Stimulated activated effector memory CD8-positive, alpha-beta T cell treated with anti-CD3 and anti-CD28 coated beads, Interleukin-12 subunit alpha, Interleukin-12 subunit beta, amount 100 ng/mL, for 72 hours (primary cell): ENCODE measurements around the gene CNTNAP1.
"Not testable (repeated sequence)": the region's sequence is repeated elsewhere in the genome, so short reads cannot be mapped to it uniquely, and the experiment has no call there.

Source experiments
- ATAC-seq: fragments of 150-1000 bp; cut with Tn5 transposase; 2 replicates; pipeline ENCODE4 v1.10.0; 2021
- DNase-seq, 2 donors: peaks; one replicate each; pipeline ENCODE4 v3.0.0; 2021 to 2022; ENCODE audit warnings: low spot score in 2 of 2
- H3K27ac Mint-ChIP-seq: one replicate; pipeline ENCODE4 v1.8.0; 2022; ENCODE audit warnings: mild to moderate bottlenecking, mixed read lengths
- H3K36me3 Mint-ChIP-seq: one replicate; pipeline ENCODE4 v1.8.0; 2022; ENCODE audit warnings: mild to moderate bottlenecking, mixed read lengths
- H3K4me1 Mint-ChIP-seq: one replicate; pipeline ENCODE4 v1.8.0; 2022; ENCODE audit warnings: mixed read lengths
- H3K4me3 Mint-ChIP-seq: one replicate; pipeline ENCODE4 v1.8.0; 2022; ENCODE audit warnings: mild to moderate bottlenecking, mixed read lengths
- H3K9me3 Mint-ChIP-seq: one replicate; pipeline ENCODE4 v1.8.0; 2022; ENCODE audit warnings: mixed read lengths

Gene CNTNAP1

DNA sequence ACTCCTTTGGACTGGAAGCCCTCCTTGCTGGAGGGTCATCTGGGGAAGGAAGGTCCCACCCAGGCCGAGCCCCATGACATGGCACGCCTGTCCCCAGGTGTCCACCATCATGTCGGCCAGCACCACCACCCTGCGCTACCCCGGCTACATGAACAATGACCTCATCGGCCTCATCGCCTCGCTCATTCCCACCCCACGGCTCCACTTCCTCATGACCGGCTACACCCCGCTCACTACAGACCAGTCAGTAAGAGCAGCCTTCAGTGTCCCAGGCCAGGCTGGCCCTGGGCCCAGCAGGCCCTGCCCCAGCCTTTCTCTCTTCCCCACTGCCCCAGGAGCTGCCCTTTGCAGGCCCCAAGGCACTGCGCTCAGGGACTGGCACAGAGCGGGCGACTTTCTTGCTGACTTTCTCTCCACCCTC is 16.7 kb upstream of the CNTNAP1 start:
- Mint-ChIP-seq H3K27ac (no peak overlapping the region), H3K4me1 (peaks cover 10% of the 10 kb centered on the region), H3K9me3 (no peaks in the 10 kb centered on the region), H3K36me3 (peaks cover 11% of the 10 kb centered on the region), H3K4me3 (no peak overlapping the region)
- DNase-seq (no peak), ATAC-seq (no peak)

DNA sequence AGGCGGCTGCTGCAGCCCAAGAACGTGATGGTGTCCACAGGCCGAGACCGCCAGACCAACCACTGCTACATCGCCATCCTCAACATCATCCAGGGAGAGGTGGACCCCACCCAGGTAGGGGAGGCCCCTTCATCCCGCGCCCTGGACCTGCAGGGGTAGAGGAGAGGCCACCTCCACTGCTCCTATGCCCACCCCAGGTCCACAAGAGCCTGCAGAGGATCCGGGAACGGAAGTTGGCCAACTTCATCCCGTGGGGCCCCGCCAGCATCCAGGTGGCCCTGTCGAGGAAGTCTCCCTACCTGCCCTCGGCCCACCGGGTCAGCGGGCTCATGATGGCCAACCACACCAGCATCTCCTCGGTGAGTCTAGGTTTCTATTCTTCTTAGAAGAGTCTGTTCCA is 16.2 kb upstream of the CNTNAP1 start:
- not testable (repeated sequence) for ATAC-seq, H3K9me3 Mint-ChIP-seq, DNase-seq, H3K4me1 Mint-ChIP-seq, H3K4me3 Mint-ChIP-seq, H3K27ac Mint-ChIP-seq
- peaks cover 11% of the 10 kb centered on the region for H3K36me3 Mint-ChIP-seq

DNA sequence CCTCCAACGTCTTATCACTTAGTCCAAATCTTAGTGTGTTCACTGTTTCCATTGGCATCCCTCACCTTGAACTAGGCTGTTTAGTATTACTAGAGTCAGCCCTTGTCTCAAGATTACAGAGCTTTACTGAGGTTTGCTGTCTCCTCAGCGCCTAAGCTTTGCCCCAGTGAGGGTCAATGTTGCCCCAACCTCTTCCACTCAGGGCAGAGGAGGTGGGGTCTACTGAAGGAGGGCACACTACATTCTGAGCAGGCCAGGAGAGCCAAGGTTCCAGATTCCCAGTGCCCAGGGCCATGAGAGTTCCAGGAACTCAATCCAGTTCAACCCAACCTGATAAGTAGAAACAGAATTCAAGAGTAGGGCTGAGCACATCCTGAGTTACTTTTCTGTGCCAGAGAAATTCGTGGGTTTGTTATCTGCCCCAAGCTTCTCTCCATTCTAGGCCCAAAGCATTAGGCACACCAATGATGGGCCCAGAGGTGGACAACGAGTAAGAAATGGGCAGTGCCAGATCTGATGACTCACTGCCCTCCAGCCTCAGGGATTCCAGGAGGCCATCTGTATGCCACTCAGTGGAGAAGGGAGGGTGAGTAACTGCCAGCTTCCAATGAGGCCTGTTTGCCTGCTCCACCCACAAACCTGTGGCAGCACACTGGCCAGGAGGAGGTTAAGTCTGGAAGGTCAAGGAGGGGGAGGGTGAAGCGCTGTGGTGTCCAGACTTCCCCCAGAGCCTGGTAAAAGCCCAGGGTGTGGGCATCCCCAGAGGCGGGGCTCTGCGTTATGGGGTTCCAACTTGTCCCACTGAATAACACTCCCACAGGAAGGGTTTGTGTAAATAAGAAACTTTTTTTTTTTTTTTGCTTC is 15.0 kb upstream of the CNTNAP1 start:
- DNase-seq (no peak), ATAC-seq (no peak)
- Mint-ChIP-seq H3K27ac (no peak overlapping the region), H3K36me3 (peaks cover 11% of the 10 kb centered on the region), H3K4me3 (no peak overlapping the region), H3K4me1 (peaks cover 18% of the 10 kb centered on the region), H3K9me3 (no peaks in the 10 kb centered on the region)

DNA sequence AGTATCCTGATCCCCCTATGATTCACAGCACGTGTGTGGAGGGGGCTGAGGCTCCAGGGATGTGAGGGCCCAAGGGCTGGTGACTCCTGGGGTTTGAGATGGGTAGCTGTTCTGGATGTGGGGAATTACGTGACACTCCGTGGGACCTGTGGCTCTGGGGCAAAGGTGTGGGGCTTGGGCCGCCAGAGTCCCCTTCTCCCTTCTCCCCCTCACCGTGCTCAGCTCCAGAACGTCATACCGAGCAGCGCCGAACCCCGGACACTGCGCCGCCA is 12.7 kb upstream of the CNTNAP1 start:
- DNase-seq (no peak), ATAC-seq (no peak)
- Mint-ChIP-seq H3K4me1 (peaks cover 25% of the 10 kb centered on the region), H3K36me3 (peaks cover 11% of the 10 kb centered on the region), H3K9me3 (no peaks in the 10 kb centered on the region), H3K27ac (peak overlapping the region; percentile 5), H3K4me3 (peak overlapping the region; percentile 68)

- Mint-ChIP-seq H3K27ac (no peak overlapping the region), H3K36me3 (peaks cover 11% of the 10 kb centered on the region), H3K9me3 (no peaks in the 10 kb centered on the region), H3K4me3 (peak overlapping the region; percentile 68), H3K4me1 (peaks cover 29% of the 10 kb centered on the region)
- ATAC-seq (peak; percentile 73), DNase-seq (peak in 1 of 2 donors; percentile 65)
These were observed 12.1 kb upstream of the CNTNAP1 start for GRCh38 chr17:42669977-42670788.

DNA sequence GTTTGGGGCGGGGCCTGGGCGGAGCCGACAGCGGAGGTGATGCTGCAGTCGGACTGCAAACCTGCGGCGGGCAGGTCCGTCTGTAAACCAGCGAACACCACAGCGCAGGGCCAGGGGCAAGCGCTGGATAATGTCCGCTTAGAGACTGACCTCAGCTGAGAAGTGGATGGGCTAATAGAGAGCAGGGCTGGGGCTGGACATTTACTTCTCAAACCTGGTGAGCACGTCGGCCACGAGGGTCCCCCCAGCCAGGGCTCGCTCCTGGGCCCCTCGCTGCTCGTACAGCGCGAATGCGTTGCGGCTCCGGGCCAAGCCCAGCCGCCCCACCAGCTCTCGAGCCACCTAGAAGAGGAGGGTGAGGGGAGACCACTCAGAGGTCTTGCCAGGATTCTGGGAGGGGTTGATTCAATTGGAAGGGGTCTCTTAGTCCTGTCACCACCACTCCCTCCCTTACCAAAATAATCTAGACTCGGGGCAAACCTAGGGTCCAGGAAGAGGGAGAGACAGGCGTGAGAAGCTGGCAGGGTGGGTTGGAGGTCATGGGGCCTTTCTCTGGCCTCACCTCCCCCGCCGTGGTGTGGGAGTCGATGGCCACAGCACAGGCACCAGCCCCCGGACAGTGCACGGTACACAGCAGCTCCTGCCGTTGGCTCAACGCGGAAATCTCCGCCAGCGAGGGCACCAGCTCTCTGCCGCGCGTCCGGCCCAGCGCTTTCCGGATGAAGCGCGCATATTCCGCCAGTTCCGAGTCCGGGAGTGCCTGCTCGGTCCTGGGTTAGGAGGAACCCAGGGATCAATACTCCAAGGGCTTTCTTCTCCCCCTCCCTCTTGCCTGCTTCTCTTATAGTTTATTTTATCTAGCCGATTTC is 11.3 kb upstream of the CNTNAP1 start:
- ATAC-seq: no peak
- peak overlapping the region; percentile 68 for H3K4me3 Mint-ChIP-seq
- no peak overlapping the region for H3K27ac Mint-ChIP-seq
- no peaks in the 10 kb centered on the region for H3K9me3 Mint-ChIP-seq
- H3K36me3 Mint-ChIP-seq: peaks cover 11% of the 10 kb centered on the region
- no peak for DNase-seq
- H3K4me1 Mint-ChIP-seq: peaks cover 29% of the 10 kb centered on the region

DNA sequence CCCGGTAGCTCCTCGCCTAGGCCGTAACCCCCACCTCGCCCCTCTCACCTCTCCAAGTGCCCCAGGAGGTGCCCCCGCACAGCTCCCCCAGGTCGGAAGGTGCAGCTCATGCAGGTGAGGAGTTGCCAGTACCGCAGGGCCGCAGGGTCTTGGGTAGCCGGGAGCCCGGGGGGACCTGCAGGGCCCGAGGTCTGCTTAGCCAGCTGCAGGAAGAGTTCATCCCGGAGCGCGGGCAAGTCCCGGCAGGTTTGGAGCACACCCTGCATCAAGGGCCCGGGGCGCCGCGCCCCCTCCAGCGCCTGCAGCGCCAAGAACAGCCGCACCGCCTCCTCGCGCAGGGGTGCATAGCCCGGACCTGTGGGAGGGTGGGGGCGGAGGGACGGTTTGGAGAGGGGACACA is 10.3 kb upstream of the CNTNAP1 start:
- Mint-ChIP-seq H3K36me3 (peaks cover 5% of the 10 kb centered on the region), H3K27ac (no peak overlapping the region), H3K4me3 (peak overlapping the region; percentile 68), H3K9me3 (no peaks in the 10 kb centered on the region), H3K4me1 (peaks cover 33% of the 10 kb centered on the region)
- ATAC-seq (no peak), DNase-seq (no peak)

DNA sequence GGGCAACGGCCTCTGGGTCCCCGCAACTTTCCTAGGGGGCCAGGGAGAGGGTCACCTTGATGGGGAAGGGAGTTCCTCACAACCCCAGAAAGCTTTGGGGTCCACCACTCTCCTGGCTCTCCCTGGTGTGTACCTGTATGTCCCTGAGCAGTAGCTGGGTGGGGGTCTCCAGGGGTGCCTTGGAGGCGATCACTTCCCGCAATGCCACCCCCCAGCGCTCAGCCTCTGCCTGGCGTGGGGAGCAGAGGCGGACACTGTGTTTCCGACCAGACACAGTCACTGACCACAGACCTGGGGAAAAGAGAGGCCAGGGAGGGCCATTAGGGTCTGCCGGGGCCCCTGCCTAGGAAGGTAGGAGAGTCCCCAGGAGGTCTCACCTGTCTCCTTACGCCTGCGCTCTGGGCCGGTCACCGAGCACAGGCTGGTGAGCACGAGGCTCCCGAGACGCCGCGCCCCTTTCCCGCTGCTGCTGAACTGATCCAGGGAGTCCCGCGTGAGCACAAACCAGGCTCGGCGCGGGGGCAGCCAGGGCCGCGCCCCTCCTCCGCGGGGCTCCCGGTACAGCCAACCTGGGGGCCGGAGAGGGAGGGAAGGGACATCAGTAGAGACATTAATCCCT is 9.0 kb upstream of the CNTNAP1 start:
- no peaks in the 10 kb centered on the region for H3K9me3 Mint-ChIP-seq
- DNase-seq: no peak
- H3K27ac Mint-ChIP-seq: no peak overlapping the region
- no peak for ATAC-seq
- H3K4me3 Mint-ChIP-seq: no peak overlapping the region
- H3K4me1 Mint-ChIP-seq: peaks cover 45% of the 10 kb centered on the region
- H3K36me3 Mint-ChIP-seq: peaks cover 7% of the 10 kb centered on the region

- Mint-ChIP-seq H3K9me3 (no peaks in the 10 kb centered on the region), H3K36me3 (peaks cover 10% of the 10 kb centered on the region), H3K27ac (no peak overlapping the region), H3K4me3 (peak overlapping the region; percentile 25), H3K4me1 (peaks cover 49% of the 10 kb centered on the region)
- peak in 1 of 2 donors; percentile 64 for DNase-seq
- ATAC-seq: no peak
These were observed 8.2 kb upstream of the CNTNAP1 start for GRCh38 chr17:42673885-42674754.

DNA sequence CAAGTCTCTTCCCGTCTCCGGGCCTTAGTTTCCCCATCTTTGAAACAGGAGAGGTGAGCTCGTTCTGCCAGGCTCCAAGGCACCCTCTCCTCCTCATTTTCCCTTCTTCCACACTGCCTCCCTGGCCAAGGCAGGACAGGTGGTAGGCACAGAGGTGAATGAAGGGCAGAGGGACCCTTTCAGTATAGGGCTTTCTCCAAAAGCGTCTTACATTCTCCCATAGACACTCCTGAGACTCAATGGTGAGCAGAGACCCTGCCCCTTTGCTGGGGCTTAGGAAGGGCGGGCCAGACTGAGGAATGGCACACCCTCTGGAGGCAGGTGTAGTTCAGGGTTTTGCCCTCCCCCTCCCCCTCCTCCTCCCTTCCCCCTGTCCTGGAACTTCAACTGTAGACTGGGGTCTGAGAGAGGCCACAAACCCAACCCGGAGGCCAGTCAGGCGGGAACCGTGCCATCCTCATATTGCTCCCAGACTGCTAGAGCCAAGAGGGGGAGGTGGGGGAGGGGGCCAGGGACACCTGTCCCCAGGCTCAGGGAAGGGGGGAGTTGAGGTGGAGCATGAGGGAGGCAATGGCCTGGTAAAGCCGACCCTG is 7.5 kb upstream of the CNTNAP1 start:
- no peak for DNase-seq
- Mint-ChIP-seq H3K9me3 (no peaks in the 10 kb centered on the region), H3K4me1 (peaks cover 50% of the 10 kb centered on the region), H3K4me3 (peak overlapping the region; percentile 25), H3K27ac (no peak overlapping the region), H3K36me3 (peaks cover 10% of the 10 kb centered on the region)
- no peak for ATAC-seq

- Mint-ChIP-seq H3K9me3 (no peaks in the 10 kb centered on the region), H3K27ac (no peak overlapping the region), H3K36me3 (peaks cover 6% of the 10 kb centered on the region), H3K4me1 (peaks cover 54% of the 10 kb centered on the region), H3K4me3 (peak overlapping the region; percentile 75)
- DNase-seq (no peak), ATAC-seq (no peak)
These were observed 6.9 kb upstream of the CNTNAP1 start for GRCh38 chr17:42675348-42675964.

GRCh38 chr17:42675965-42676423 is 6.3 kb upstream of the CNTNAP1 start:
- Mint-ChIP-seq H3K9me3 (no peaks in the 10 kb centered on the region), H3K4me3 (peak overlapping the region; percentile 75), H3K36me3 (peaks cover 5% of the 10 kb centered on the region), H3K27ac (peak overlapping the region; percentile 35), H3K4me1 (peaks cover 59% of the 10 kb centered on the region)
- ATAC-seq (no peak), DNase-seq (peak in 1 of 2 donors; percentile 63)

DNA sequence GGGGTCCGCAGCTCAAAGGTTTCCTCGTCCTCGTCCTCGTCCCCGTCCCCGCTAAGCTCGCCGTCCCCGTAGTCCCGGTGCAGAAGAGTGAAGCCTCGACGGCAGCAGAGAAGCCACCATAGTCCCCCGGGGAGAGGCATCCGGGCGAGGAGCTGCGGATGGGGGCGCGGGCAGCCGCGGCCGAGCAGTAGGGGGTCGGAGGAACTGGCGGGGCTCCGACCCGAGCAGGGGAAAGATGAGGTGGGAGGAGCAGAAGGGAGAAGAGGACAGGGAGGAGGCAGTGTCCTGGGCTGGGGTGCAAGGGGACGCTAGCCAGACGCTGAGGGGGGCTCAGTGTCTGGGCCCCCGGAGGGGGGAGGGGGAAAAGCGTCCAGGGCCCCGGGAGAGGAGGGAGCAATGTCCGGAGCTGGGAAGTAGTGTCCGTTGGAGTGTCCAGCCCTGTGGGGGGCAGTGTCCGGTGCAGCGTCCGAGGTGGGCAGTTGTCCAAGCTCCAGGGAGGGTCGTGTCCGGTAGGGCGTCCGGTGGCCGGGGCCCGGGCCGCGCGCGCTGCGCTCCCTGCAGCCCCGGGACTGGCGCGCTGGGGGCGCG is 5.8 kb upstream of the CNTNAP1 start, which contains the start of gene PLEKHH3:
Gene PLEKHH3 (minus strand): TSS at position 571 of the 588 bp plus-strand sequence. CDS start 431 bp downstream, at position 140.
- peak within 1 kb of the TSS; percentile 75 for H3K4me3 Mint-ChIP-seq
- peaks cover 61% of the 10 kb centered on the region for H3K4me1 Mint-ChIP-seq
- H3K27ac Mint-ChIP-seq: peak within 1 kb of the TSS; percentile 35
- DNase-seq (peak in 1 of 2 donors; percentile 70), ATAC-seq (no peak)
- H3K9me3 Mint-ChIP-seq: no peaks in the 10 kb centered on the region
- H3K36me3 Mint-ChIP-seq: peaks cover 5% of the 10 kb centered on the region
